Skeletal muscle tissue (tissue), 4 donors: Measurements from ENCODE around the gene P4HB. TPM values are rescaled to one million over a fixed set of nuclear protein-coding genes. Genes with fewer than 3 reads are reported as not detected.

Experiments used
- H3K27ac ChIP-seq: one replicate; pipeline ENCODE4 v1.7.0; 2013; ENCODE audit warnings: mild to moderate bottlenecking, low read depth, low read length, inconsistent platforms
- H3K27me3 ChIP-seq, 3 donors: one replicate each; pipeline ENCODE4 v1.7.0; 2013; ENCODE audit warnings: low read length in 3 of 3; ENCODE audit not compliant: control insufficient read depth in 3 of 3, insufficient read depth in 3 of 3
- H3K36me3 ChIP-seq, 3 donors: one replicate each; pipeline ENCODE4 v1.7.0; 2013; ENCODE audit warnings: low read length in 3 of 3; ENCODE audit not compliant: control insufficient read depth in 3 of 3, insufficient read depth in 3 of 3
- H3K4me1 ChIP-seq, 3 donors: one replicate each; pipeline ENCODE4 v1.7.0; 2013; ENCODE audit warnings: low read length in 3 of 3, mild to moderate bottlenecking in 3 of 3; ENCODE audit not compliant: control insufficient read depth in 3 of 3, insufficient read depth in 3 of 3
- H3K4me3 ChIP-seq, 3 donors: one replicate each; pipeline ENCODE4 v1.7.0; 2013; ENCODE audit warnings: low read length in 3 of 3
- H3K9ac ChIP-seq, 3 donors: one replicate each; pipeline ENCODE4 v1.7.0; 2013; ENCODE audit warnings: low read length in 3 of 3, mild to moderate bottlenecking in 3 of 3, moderate library complexity in 2 of 3, low read depth in 1 of 3
- H3K9me3 ChIP-seq, 3 donors: one replicate each; pipeline ENCODE4 v1.7.0; 2013; ENCODE audit warnings: low read length in 3 of 3; ENCODE audit not compliant: control insufficient read depth in 3 of 3
- total RNA-seq: library from RNA; depleted of rRNA; stranded (reverse); fragments of >200 nt; gene quantifications from one replicate; pipeline ENCODE4 v1.2.3, GENCODE V29; 2014
- donor health status: Osteomylitis.

The P4HB gene
- total RNA-seq, 1 donor from 2014 or later, result 264 TPM

DNA sequence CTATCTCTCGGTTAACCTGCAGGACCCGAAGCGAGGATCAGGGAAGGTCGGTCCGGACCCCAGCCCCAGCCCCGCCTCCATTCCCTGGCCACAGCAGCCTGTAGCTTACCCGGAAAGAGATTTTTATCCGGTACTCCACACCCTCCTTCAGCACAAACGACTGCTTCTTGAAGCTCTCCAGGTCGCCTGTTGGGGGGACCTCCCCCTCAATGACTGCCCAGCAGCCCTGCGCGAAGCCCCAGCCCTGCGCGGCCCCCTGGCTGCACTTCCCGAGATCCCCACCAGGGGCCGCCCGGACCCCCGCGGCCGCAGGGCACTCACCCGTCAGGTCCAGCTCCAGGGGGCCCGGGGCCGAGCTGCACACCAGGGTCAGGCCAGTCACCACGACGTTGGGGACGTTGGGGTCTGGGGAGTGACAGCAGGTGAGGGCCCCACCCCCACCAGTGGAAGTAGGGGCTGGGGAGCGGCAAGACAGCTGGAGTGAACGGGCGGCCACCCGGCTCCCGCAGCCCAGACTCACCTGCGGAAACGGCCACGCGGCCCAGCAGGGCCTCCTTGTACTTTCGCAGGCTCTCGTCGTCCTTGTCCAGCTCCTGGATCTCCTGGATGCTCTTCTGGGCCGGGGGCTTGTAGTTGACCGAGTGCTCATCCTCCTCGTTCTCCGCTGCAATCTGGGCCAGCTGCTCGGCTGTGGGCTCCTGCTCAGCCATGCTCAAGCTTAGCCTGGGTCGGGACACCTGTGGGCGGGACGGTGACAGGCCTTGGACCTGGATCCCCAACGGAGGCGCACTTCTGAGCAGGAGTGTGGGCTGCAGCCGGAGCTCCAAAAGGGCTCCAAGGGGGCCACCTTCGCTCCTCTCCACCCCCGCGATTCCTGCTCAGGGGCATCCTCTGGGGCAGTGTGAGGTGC, 9.1 kb upstream of the P4HB start:
- H3K4me1 ChIP-seq, result peaks cover 38 to 70% (median 42%) of the 10 kb centered on the region in 3 donors
- no peaks in the 10 kb centered on the region for H3K27me3 ChIP-seq
- no peaks in the 10 kb centered on the region for H3K9me3 ChIP-seq
- peak overlapping the region; percentile 83 for H3K27ac ChIP-seq
- H3K4me3 ChIP-seq, result peak overlapping the region; percentile 76 to 78 (median 78)
- peak overlapping the region; percentile 83 to 90 (median 87) for H3K9ac ChIP-seq
- peaks cover 11 to 21% (median 11%) of the 10 kb centered on the region in 3 donors for H3K36me3 ChIP-seq

GRCh38 chr17:81868674-81869220, 8.4 kb upstream of the P4HB start:
- peak overlapping the region; percentile 83 for H3K27ac ChIP-seq
- no peak overlapping the region for H3K4me3 ChIP-seq
- H3K4me1 ChIP-seq, result peaks cover 42 to 76% (median 49%) of the 10 kb centered on the region in 3 donors
- H3K36me3 ChIP-seq, result peaks cover 11 to 21% (median 14%) of the 10 kb centered on the region in 3 donors
- no peaks in the 10 kb centered on the region for H3K9me3 ChIP-seq
- H3K27me3 ChIP-seq, result no peaks in the 10 kb centered on the region
- H3K9ac ChIP-seq, result peak overlapping the region in 2 of 3 donors; percentile 8 to 59

- no peak overlapping the region for H3K4me3 ChIP-seq
- peak overlapping the region in 2 of 3 donors; percentile 6 to 50 for H3K9ac ChIP-seq
- H3K36me3 ChIP-seq, result peaks cover 11 to 21% (median 17%) of the 10 kb centered on the region in 3 donors
Observed at GRCh38 chr17:81867991-81868673, 7.8 kb upstream of the P4HB start.

DNA sequence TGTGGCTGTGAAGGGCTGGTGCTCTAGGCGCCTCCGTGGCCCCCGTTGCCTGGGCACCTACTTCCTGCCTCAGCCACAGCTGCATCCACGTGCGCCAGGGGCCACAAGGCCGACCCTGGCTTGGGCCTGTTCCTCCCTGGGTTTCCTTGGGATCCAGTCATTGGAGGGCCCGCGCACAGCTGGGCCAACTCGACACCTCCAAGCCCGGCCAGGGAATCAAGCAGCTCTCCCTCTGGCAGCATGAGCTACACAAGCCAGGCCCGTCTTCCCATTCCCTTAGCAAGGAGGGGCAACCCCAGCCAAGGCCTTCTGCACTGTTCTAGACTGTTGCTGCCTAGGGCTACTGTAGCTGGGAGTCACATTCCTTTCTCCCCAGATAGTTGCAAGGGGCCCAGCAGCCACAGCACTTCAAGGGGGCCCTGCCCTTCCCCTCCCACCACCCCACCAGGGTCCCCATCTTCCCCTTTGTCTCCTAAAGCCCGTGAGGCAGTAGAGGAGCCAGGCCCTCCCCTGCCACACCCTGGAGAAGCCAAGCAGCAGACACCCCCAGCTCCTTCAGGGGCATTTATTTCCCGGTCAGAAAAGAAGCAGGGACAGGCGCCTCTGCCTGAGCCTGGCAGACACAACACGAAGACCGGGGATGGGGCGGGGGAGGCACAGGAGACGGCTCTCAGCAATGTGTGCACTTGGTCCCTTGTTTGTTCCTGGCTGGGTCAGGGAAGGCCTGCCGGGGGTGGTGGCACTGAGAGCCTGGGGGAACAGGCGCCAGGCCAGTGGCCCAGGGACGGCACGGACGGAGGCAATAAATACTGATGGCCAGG, 7.0 kb upstream of the P4HB start:
- peak overlapping the region; percentile 36 for H3K27ac ChIP-seq
- peaks cover 51 to 81% (median 61%) of the 10 kb centered on the region in 3 donors for H3K4me1 ChIP-seq
- no peak overlapping the region for H3K4me3 ChIP-seq
- H3K27me3 ChIP-seq, result no peaks in the 10 kb centered on the region
- H3K9me3 ChIP-seq, result no peaks in the 10 kb centered on the region
- peaks cover 11 to 21% (median 17%) of the 10 kb centered on the region in 3 donors for H3K36me3 ChIP-seq
- peak overlapping the region; percentile 12 to 70 (median 14) for H3K9ac ChIP-seq

More at GRCh38 chr17:81867991-81868673, 7.8 kb upstream of the P4HB start:
- Histone ChIP-seq H3K27me3 (no peaks in the 10 kb centered on the region), H3K4me1 (peaks cover 48 to 82% (median 56%) of the 10 kb centered on the region in 3 donors), H3K9me3 (no peaks in the 10 kb centered on the region), H3K27ac (peak overlapping the region; percentile 36)

DNA sequence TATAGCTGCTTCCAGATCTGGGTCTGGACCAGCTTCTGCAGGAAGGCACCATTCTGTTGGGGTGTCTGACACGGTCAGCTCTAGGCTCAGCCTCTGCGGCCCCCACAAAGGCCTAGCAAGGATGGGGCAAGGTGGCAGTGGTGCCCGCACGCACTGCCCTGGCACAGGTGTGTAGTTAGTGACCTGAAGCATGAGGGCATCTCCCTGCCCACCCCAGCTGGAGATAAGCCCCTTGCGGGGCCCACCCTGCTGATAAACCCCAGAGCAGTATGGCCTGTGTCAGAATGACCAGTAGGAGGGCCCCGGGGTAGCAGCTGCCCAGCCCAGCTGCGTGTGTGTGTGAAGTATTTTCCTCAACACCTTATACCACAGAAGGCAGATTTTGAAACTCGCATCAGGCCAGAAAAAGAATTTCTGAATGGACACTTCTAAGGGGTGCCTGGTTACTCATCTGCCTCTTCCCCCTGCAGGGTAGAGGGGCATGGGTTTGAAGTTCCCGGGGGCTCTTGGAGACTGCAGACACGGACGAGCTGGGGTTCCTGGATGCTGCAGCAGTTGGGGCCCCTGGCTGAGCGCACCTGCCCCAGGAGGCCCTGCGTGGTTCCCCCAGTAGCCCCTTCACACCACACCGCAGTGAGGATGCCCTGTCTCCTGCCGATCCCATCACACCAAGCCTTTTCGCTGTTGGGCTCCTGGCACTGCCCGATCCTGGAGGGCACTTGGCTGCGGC, 6.3 kb upstream of the P4HB start:
- Histone ChIP-seq H3K36me3 (peaks cover 11 to 21% (median 17%) of the 10 kb centered on the region in 3 donors), H3K27me3 (no peaks in the 10 kb centered on the region), H3K27ac (no peak overlapping the region), H3K9ac (peak overlapping the region; percentile 14 to 70 (median 20)), H3K4me1 (peaks cover 52 to 80% (median 60%) of the 10 kb centered on the region in 3 donors), H3K4me3 (no peak overlapping the region), H3K9me3 (no peaks in the 10 kb centered on the region)

DNA sequence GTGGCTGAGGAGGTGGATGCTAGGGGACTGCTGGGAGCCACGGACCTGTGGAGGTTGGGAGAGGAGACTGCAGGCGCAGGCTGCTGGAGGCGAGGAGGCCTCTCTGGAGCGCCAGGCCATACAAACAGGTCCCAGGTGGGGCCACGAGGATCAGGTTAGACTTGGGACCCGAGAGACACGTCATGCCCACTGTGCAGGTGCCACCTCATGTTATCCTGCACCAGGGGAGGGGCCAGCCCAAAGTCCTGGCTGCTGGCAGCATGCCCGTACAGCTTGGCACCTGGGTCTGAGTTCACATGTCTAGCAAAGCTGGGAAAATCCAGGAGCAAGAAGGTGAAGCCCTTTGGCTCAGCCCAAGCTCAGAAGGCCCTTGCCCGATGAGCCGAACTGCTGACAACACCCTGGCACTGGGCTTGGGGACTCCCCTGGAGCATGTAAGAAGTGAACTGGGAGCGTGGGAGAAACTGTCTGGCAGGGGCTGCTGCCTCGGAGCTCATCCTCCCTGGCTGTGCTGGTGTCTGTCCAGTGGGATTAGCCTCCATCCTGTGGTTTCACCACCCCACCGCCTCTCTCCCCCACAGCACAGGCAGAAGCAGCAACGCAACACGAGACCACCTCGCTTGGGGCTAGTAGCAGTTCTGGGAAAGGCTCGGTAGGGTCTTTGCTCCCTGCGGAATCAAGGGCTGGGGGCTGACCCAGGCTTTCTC, 5.6 kb upstream of the P4HB start:
- Histone ChIP-seq H3K9ac (peak overlapping the region in 2 of 3 donors; percentile 61 to 70), H3K4me3 (no peak overlapping the region), H3K27ac (no peak overlapping the region), H3K27me3 (no peaks in the 10 kb centered on the region), H3K4me1 (peaks cover 56 to 79% (median 63%) of the 10 kb centered on the region in 3 donors), H3K36me3 (peaks cover 11 to 21% (median 17%) of the 10 kb centered on the region in 3 donors), H3K9me3 (no peaks in the 10 kb centered on the region)

GRCh38 chr17:81865358-81865732, 5.0 kb upstream of the P4HB start:
- Histone ChIP-seq H3K9ac (peak overlapping the region in 1 of 3 donors; percentile 16), H3K4me3 (no peak overlapping the region), H3K4me1 (peaks cover 55 to 76% (median 62%) of the 10 kb centered on the region in 3 donors), H3K9me3 (no peaks in the 10 kb centered on the region), H3K27me3 (no peaks in the 10 kb centered on the region), H3K27ac (no peak overlapping the region), H3K36me3 (peaks cover 11 to 21% (median 17%) of the 10 kb centered on the region in 3 donors)

DNA sequence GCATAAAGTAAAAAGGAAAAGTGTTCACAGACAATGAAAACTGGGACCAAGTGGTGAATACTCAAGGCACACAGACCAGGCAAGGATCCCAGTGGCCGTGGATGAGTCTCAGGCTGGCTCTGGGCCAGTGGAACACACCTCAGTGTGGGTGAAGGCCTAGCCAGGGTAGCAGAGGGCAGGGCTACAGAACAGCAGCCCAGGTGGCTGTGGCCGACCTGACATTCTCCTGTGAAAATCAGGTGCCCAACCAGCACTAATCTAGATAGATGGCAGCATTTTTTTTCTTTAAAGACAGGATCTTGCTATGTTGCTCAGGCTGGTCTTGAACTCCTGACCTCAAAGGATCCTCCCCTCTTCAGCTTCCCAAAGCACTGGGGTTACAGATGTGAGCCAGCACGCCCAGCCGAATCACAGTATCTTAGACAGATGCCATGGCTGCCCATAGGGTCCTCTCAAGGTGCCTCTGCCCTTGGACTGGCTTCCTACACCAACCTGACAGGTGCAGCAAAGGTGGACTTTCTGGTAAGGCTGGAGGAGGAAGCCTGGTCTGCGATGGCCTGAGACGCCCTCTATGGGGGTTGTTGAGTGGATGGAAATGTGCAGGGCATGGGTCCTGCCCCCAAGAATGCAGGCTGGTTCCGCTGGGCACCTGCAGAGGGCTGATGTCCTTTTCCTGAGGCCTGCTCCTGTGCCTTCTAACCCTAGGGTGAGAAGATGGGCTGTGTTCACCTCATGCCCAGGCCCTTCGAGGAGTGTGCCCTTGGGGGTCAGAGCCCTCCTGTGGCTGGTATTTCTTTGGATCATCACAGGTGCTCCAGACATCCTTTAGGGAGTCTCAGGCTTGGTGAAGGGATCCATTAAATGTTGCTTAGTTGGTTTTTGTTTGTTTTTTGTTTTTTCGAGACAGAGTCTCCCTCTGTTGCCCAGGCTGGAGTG, 3.8 kb upstream of the P4HB start:
- no peaks in the 10 kb centered on the region for H3K9me3 ChIP-seq
- no peaks in the 10 kb centered on the region for H3K27me3 ChIP-seq
- peaks cover 14 to 16% (median 15%) of the 10 kb centered on the region in 3 donors for H3K36me3 ChIP-seq
- no peak overlapping the region for H3K4me3 ChIP-seq
- peak overlapping the region in 2 of 3 donors; percentile 22 to 50 for H3K9ac ChIP-seq
- H3K27ac ChIP-seq, result peak overlapping the region; percentile 7
- H3K4me1 ChIP-seq, result peaks cover 52 to 71% (median 57%) of the 10 kb centered on the region in 3 donors
